ENCODE measurements around the gene C2CD2. TPM values are rescaled to one million over a fixed set of nuclear protein-coding genes. Genes with fewer than 3 reads are reported as not detected.

C2CD2 gene
- total RNA-seq, 4 donors from 2014 or later, result 35.9 to 43.8 (median 38.9) TPM

GRCh38 chr21:41856572-41856971 is 97.2 kb downstream of the C2CD2 start:
- peaks cover 66% of the 10 kb centered on the region for H3K36me3 ChIP-seq
- no peak for DNase-seq (ENCODE audit: low spot score in 2 of 2)
- H3K27me3 ChIP-seq, result no peaks in the 10 kb centered on the region
- WGBS, result 95% methylated on average over 10 of the region's 10 CpGs
- no peaks in the 10 kb centered on the region for H3K9me3 ChIP-seq
- TF ChIP-seq EP300 (IDR thresholded peaks at IDR 0.05), result no peak
- TF ChIP-seq POLR2AphosphoS5 (IDR thresholded peaks at IDR 0.05), result no peak
- TF ChIP-seq CTCF (IDR thresholded peaks at IDR 0.05), result no peak
- TF ChIP-seq POLR2A (IDR thresholded peaks at IDR 0.05), result no peak
- no peak overlapping the region for H3K27ac ChIP-seq
- no peaks in the 10 kb centered on the region for H3K4me1 ChIP-seq
- no peak overlapping the region for H3K4me3 ChIP-seq

GRCh38 chr21:41854426-41854995 is 99.3 kb downstream of the C2CD2 start:
- Histone ChIP-seq H3K9me3 (no peaks in the 10 kb centered on the region), H3K27ac (no peak overlapping the region), H3K4me3 (no peak overlapping the region), H3K27me3 (no peaks in the 10 kb centered on the region), H3K4me1 (no peaks in the 10 kb centered on the region), H3K36me3 (peaks cover 62% of the 10 kb centered on the region)
- TF ChIP-seq EP300 (IDR thresholded peaks at IDR 0.05), result no peak
- TF ChIP-seq POLR2AphosphoS5 (IDR thresholded peaks at IDR 0.05), result no peak
- TF ChIP-seq POLR2A (IDR thresholded peaks at IDR 0.05), result no peak
- TF ChIP-seq CTCF (IDR thresholded peaks at IDR 0.05), result no peak
- peak in 1 of 2 donors; percentile 72 for DNase-seq (ENCODE audit: low spot score in 2 of 2)
- WGBS, result 91% methylated on average over 27 of the region's 31 CpGs

GRCh38 chr21:41852929-41853320 is 100.9 kb downstream of the C2CD2 start:
- TF ChIP-seq POLR2A (IDR thresholded peaks at IDR 0.05) (no peak), CTCF (IDR thresholded peaks at IDR 0.05) (no peak), EP300 (IDR thresholded peaks at IDR 0.05) (no peak), POLR2AphosphoS5 (IDR thresholded peaks at IDR 0.05) (no peak)
- Histone ChIP-seq H3K27me3 (no peaks in the 10 kb centered on the region), H3K9me3 (no peaks in the 10 kb centered on the region), H3K36me3 (peaks cover 49% of the 10 kb centered on the region), H3K27ac (no peak overlapping the region), H3K4me1 (no peaks in the 10 kb centered on the region), H3K4me3 (no peak overlapping the region)
- peak in 1 of 2 donors; percentile 59 for DNase-seq (ENCODE audit: low spot score in 2 of 2)
- 92% methylated on average over 9 of the region's 9 CpGs for WGBS

- Histone ChIP-seq H3K36me3 (peaks cover 48% of the 10 kb centered on the region), H3K4me3 (no peak overlapping the region), H3K4me1 (no peaks in the 10 kb centered on the region), H3K27me3 (no peaks in the 10 kb centered on the region), H3K27ac (no peak overlapping the region), H3K9me3 (no peaks in the 10 kb centered on the region)
- DNase-seq (ENCODE audit: low spot score in 2 of 2), result peak in 1 of 2 donors; percentile 70
- TF ChIP-seq POLR2AphosphoS5 (IDR thresholded peaks at IDR 0.05) (no peak), CTCF (IDR thresholded peaks at IDR 0.05) (no peak), EP300 (IDR thresholded peaks at IDR 0.05) (no peak), POLR2A (IDR thresholded peaks at IDR 0.05) (no peak)
- 94% methylated on average over 20 of the region's 21 CpGs for WGBS
Measured at GRCh38 chr21:41852151-41852928, 101.5 kb downstream of the C2CD2 start.

- Histone ChIP-seq H3K27me3 (no peaks in the 10 kb centered on the region), H3K36me3 (peaks cover 47% of the 10 kb centered on the region), H3K4me3 (no peak overlapping the region), H3K27ac (no peak overlapping the region), H3K4me1 (no peaks in the 10 kb centered on the region), H3K9me3 (no peaks in the 10 kb centered on the region)
- TF ChIP-seq POLR2AphosphoS5 (IDR thresholded peaks at IDR 0.05) (no peak), CTCF (IDR thresholded peaks at IDR 0.05) (no peak), EP300 (IDR thresholded peaks at IDR 0.05) (no peak), POLR2A (IDR thresholded peaks at IDR 0.05) (no peak)
- peak in 1 of 2 donors; percentile 59 for DNase-seq (ENCODE audit: low spot score in 2 of 2)
- WGBS, result 87% methylated on average over 23 of the region's 23 CpGs
Measured at GRCh38 chr21:41851090-41851790, 102.6 kb downstream of the C2CD2 start.

All from suprapubic skin (tissue), 4 donors.